ENCODE results near the gene SH2D2A.

SH2D2A gene

DNA sequence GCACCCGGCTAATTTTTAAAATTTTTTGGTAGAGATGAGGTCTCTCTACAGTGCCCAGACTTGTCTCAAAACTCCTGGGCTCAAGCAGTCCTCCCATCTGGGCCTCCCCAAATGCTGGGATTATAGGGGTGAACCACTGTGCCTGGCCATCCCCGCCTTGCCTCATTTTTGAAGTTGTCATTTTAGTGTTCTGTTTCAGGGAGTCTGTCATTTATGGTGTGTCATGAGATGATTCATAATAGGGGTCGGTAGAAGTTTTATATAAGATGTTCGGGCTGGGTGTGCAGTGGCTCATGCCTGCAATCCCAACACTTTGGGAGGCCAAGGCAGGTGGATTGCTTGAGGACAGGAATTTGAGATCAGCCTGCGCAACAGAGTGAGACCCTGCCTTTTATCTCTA is 40.8 kb downstream of the SH2D2A start:
- Histone ChIP-seq H3K4me3 (replicated peaks; ENCODE audit: insufficient read depth, low read length) (no peak overlapping the region), H3K27ac (replicated peaks) (no peak overlapping the region), H3K27me3 (ENCODE audit: insufficient read depth, poor library complexity, severe bottlenecking) (no peaks in the 10 kb centered on the region)
- DNase-seq (ENCODE audit: low read depth in 1 of 2, low spot score in 1 of 2), result no peak
- TF ChIP-seq, protein P1, sequence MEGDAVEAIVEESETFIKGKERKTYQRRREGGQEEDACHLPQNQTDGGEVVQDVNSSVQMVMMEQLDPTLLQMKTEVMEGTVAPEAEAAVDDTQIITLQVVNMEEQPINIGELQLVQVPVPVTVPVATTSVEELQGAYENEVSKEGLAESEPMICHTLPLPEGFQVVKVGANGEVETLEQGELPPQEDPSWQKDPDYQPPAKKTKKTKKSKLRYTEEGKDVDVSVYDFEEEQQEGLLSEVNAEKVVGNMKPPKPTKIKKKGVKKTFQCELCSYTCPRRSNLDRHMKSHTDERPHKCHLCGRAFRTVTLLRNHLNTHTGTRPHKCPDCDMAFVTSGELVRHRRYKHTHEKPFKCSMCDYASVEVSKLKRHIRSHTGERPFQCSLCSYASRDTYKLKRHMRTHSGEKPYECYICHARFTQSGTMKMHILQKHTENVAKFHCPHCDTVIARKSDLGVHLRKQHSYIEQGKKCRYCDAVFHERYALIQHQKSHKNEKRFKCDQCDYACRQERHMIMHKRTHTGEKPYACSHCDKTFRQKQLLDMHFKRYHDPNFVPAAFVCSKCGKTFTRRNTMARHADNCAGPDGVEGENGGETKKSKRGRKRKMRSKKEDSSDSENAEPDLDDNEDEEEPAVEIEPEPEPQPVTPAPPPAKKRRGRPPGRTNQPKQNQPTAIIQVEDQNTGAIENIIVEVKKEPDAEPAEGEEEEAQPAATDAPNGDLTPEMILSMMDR (IDR thresholded peaks at IDR 0.05; ENCODE audit: insufficient read depth, low read length), result no peak
- TF ChIP-seq SPI1 (IDR thresholded peaks at IDR 0.05; ENCODE audit: borderline replicate concordance, low read depth) (no peak), POLR2AphosphoS5 (IDR thresholded peaks at IDR 0.05; ENCODE audit: low read depth) (no peak), GABPA (IDR thresholded peaks at IDR 0.05; ENCODE audit: low read depth) (no peak)
- TF ChIP-seq, protein P2, sequence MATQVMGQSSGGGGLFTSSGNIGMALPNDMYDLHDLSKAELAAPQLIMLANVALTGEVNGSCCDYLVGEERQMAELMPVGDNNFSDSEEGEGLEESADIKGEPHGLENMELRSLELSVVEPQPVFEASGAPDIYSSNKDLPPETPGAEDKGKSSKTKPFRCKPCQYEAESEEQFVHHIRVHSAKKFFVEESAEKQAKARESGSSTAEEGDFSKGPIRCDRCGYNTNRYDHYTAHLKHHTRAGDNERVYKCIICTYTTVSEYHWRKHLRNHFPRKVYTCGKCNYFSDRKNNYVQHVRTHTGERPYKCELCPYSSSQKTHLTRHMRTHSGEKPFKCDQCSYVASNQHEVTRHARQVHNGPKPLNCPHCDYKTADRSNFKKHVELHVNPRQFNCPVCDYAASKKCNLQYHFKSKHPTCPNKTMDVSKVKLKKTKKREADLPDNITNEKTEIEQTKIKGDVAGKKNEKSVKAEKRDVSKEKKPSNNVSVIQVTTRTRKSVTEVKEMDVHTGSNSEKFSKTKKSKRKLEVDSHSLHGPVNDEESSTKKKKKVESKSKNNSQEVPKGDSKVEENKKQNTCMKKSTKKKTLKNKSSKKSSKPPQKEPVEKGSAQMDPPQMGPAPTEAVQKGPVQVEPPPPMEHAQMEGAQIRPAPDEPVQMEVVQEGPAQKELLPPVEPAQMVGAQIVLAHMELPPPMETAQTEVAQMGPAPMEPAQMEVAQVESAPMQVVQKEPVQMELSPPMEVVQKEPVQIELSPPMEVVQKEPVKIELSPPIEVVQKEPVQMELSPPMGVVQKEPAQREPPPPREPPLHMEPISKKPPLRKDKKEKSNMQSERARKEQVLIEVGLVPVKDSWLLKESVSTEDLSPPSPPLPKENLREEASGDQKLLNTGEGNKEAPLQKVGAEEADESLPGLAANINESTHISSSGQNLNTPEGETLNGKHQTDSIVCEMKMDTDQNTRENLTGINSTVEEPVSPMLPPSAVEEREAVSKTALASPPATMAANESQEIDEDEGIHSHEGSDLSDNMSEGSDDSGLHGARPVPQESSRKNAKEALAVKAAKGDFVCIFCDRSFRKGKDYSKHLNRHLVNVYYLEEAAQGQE (IDR thresholded peaks at IDR 0.05; ENCODE audit: insufficient replicate concordance, low read depth), result no peak

DNA sequence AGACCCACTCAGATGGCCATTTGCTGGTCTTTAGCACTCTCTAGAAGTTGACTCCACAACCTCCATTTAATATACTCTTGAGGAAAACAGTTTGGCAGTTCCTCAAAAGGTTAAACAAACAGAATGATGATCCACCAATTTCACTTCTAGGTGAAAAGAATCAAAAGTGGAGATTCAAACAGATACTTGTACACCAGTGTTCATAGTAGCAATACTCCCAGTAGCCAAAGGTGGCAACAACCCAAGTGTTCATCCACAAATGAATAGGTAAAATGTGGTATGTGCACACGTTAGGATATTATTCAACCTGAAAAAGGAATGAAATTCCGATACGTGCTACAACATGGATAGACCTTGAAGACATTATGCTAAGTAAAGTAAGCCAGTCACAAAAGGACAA is 43.0 kb downstream of the SH2D2A start:
- TF ChIP-seq, protein P2 (IDR thresholded peaks at IDR 0.05; ENCODE audit: insufficient replicate concordance, low read depth), result no peak
- TF ChIP-seq, protein P1 (IDR thresholded peaks at IDR 0.05; ENCODE audit: insufficient read depth, low read length), result no peak
- TF ChIP-seq SPI1 (IDR thresholded peaks at IDR 0.05; ENCODE audit: borderline replicate concordance, low read depth) (no peak), GABPA (IDR thresholded peaks at IDR 0.05; ENCODE audit: low read depth) (no peak)
- no peak overlapping the region for H3K4me3 ChIP-seq (replicated peaks; ENCODE audit: insufficient read depth, low read length)
- no peak for DNase-seq (ENCODE audit: low read depth in 1 of 2, low spot score in 1 of 2)

DNA sequence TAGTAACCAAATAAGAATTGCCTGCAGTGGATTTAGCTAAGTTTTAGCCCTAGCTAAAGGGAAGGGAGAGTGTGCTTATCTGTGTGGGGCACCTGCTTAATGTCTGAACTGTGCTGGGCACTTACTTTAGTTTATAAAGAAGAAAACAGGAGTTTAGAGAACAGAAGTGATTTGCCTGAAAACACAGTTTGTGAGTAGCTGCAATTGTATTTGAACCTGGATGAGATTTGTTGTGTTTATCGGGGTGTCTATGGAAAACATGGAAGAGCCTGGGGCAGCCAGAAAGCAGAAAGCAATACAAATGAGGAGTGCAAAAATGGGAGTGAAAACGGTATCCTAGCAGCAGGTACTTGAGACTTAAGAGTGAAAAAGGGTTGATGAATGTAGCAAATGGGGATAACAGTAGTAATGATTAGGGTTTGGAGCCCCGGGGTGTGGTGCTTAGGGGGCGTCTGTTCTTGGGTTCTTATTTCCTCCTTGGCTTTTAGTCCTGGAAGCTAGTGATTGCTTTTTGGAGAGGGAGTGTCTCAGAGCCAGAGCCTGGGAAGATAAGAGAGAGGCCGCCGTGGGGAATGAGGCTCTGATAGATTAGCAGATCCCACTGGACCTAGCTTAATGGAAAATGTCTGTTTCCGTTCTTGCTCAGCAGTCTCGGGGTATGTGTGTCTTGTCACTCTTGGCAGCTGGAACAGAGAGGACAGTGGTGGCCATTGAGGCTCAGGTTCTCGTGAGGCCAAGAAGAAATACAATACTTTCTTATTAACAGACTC is 43.7 kb downstream of the SH2D2A start:
- Histone ChIP-seq H3K4me3 (replicated peaks; ENCODE audit: insufficient read depth, low read length) (no peak overlapping the region), H3K27me3 (ENCODE audit: insufficient read depth, poor library complexity, severe bottlenecking) (no peaks in the 10 kb centered on the region), H3K27ac (replicated peaks) (no peak overlapping the region)
- TF ChIP-seq POLR2AphosphoS5 (IDR thresholded peaks at IDR 0.05; ENCODE audit: low read depth) (no peak), SPI1 (IDR thresholded peaks at IDR 0.05; ENCODE audit: borderline replicate concordance, low read depth) (no peak), GABPA (IDR thresholded peaks at IDR 0.05; ENCODE audit: low read depth) (no peak)
- TF ChIP-seq, protein P2 (IDR thresholded peaks at IDR 0.05; ENCODE audit: insufficient replicate concordance, low read depth), result no peak
- TF ChIP-seq, protein P1 (IDR thresholded peaks at IDR 0.05; ENCODE audit: insufficient read depth, low read length), result no peak
- no peak for DNase-seq (ENCODE audit: low read depth in 1 of 2, low spot score in 1 of 2)

More for the DNA sequence above, 43.0 kb downstream of the SH2D2A start:
- Histone ChIP-seq H3K27ac (replicated peaks) (no peak overlapping the region), H3K27me3 (ENCODE audit: insufficient read depth, poor library complexity, severe bottlenecking) (no peaks in the 10 kb centered on the region)
